H1 (cell line): ENCODE results near the gene MORC4. TPM values are rescaled to one million over a fixed set of nuclear protein-coding genes. Genes with fewer than 3 reads are reported as not detected.

Experiments used
- CTCF ChIA-PET: fragments of 300-600 bp; sonication (Branson Sonifier 250); formaldehyde crosslinking; loops from one replicate; lab custom pipeline; 2021; ENCODE audit not compliant: partially characterized antibody; lab: Charles Lee
- POLR2A ChIA-PET: fragments of 300-600 bp; sonication (Branson Sonifier 250); formaldehyde crosslinking; loops from one replicate; lab custom pipeline; 2021; ENCODE audit warnings: inconsistent platforms; ENCODE audit not compliant: partially characterized antibody; lab: Charles Lee
- DNase-seq, 2 experiments: peaks; one replicate each; pipeline versions ENCODE4 v3.0.0 to v3.0.0-alpha.2; 2010 to 2022; ENCODE audit warnings: low spot score in 2 of 2, low read depth in 1 of 2, mixed read lengths in 1 of 2
- FAIRE-seq: peaks from 2 replicates; lab custom pipeline; 2011; peaks lifted over from hg19 to GRCh38; lab: Jason Lieb, UNC
- H2AFZ ChIP-seq: 2 replicates; pipeline ENCODE4 v1.8.1; 2012; ENCODE audit warnings: low read length, inconsistent platforms
- H2AK5ac ChIP-seq: 2 replicates; pipeline ENCODE4 v1.6.1; 2013; ENCODE audit warnings: low read depth, low read length
- H2BK120ac ChIP-seq: replicated peaks from 2 replicates; pipeline ENCODE3; 2013; ENCODE audit warnings: low read depth, low read length, inconsistent platforms
- H2BK12ac ChIP-seq: 2 replicates; pipeline ENCODE4 v1.6.1; 2013; ENCODE audit warnings: low read depth, low read length
- H2BK15ac ChIP-seq: 2 replicates; pipeline ENCODE4 v1.6.1; 2013; ENCODE audit warnings: low read length
- H2BK20ac ChIP-seq: 2 replicates; pipeline ENCODE4 v1.6.1; 2013; ENCODE audit warnings: low read length
- H2BK5ac ChIP-seq: 2 replicates; pipeline ENCODE4 v1.6.1; 2013; ENCODE audit warnings: low read depth, low read length
- H3K14ac ChIP-seq: 2 replicates; pipeline ENCODE4 v1.6.1; 2013; ENCODE audit warnings: inconsistent platforms; ENCODE audit not compliant: insufficient read length
- H3K18ac ChIP-seq: 2 replicates; pipeline ENCODE4 v1.6.1; 2013; ENCODE audit warnings: low read length; ENCODE audit errors: extremely low read depth
- H3K23ac ChIP-seq: 2 replicates; pipeline ENCODE4 v1.6.1; 2013; ENCODE audit warnings: inconsistent platforms; ENCODE audit not compliant: insufficient read length
- H3K23me2 ChIP-seq: 2 replicates; pipeline ENCODE4 v1.6.1; 2013; ENCODE audit warnings: low read depth, low read length
- H3K27ac ChIP-seq: 2 replicates; pipeline ENCODE4 v1.6.1; 2011; ENCODE audit warnings: low read depth, low read length, inconsistent platforms
- H3K27me3 ChIP-seq, 4 experiments: replicated peaks in 1 of 4; 1 replicate in 1 of 4; 2 replicates in 3 of 4; pipeline versions ENCODE4 v1.6.1 to v1.8.1; 2011 to 2013; ENCODE audit warnings: low read length in 3 of 4, mild to moderate bottlenecking in 3 of 4, inconsistent platforms in 2 of 4, mixed read lengths in 2 of 4, moderate library complexity in 1 of 4; ENCODE audit not compliant: control insufficient read depth in 3 of 4, insufficient read depth in 3 of 4; ENCODE audit errors: extremely low read depth in 1 of 4
- H3K36me3 ChIP-seq, 4 experiments: 2 replicates each; pipeline versions ENCODE4 v1.6.1 to v1.8.1; 2011 to 2013; ENCODE audit warnings: mild to moderate bottlenecking in 4 of 4, low read length in 3 of 4, moderate library complexity in 2 of 4, control low read depth in 1 of 4, inconsistent platforms in 1 of 4; ENCODE audit not compliant: insufficient read depth in 4 of 4, control insufficient read depth in 2 of 4
- H3K4ac ChIP-seq: replicated peaks from 2 replicates; pipeline ENCODE3; 2013; ENCODE audit warnings: low read length, low read depth, mixed read lengths, inconsistent platforms; ENCODE audit not compliant: insufficient read length
- H3K4me1 ChIP-seq, 4 experiments: replicated peaks in 1 of 4; 1 replicate in 1 of 4; 2 replicates in 3 of 4; pipeline versions ENCODE4 v1.6.1 to v1.8.1; 2011 to 2013; ENCODE audit warnings: low read length in 3 of 4, inconsistent platforms in 2 of 4, mixed read lengths in 1 of 4; ENCODE audit not compliant: insufficient read depth in 4 of 4, control insufficient read depth in 3 of 4
- H3K4me2 ChIP-seq, 2 experiments: 2 replicates each; pipeline versions ENCODE4 v1.6.1 to v1.8.1; 2011 to 2013; ENCODE audit warnings: low read depth in 2 of 2, low read length in 2 of 2, control low read depth in 1 of 2, inconsistent platforms in 1 of 2, mild to moderate bottlenecking in 1 of 2; ENCODE audit not compliant: insufficient read depth in 1 of 2
- H3K4me3 ChIP-seq, 4 experiments: fragments of 200-600, 300-600 bp in 1 of 4; sonication (generic), shearing (Covaris generic), sonication (Bioruptor Twin) in 1 of 4; 2 replicates each; pipeline versions ENCODE4 v1.5.1 to v1.8.1; 2011 to 2016; ENCODE audit warnings: low read length in 4 of 4, low read depth in 3 of 4, control low read depth in 2 of 4, inconsistent platforms in 2 of 4, mild to moderate bottlenecking in 2 of 4, mixed read lengths in 1 of 4, moderate library complexity in 1 of 4; ENCODE audit not compliant: insufficient read depth in 2 of 4; ENCODE audit errors: extremely low read depth in 1 of 4
- H3K56ac ChIP-seq: replicated peaks from 2 replicates; pipeline ENCODE3; 2013; ENCODE audit warnings: low read depth, mild to moderate bottlenecking, mixed read lengths, low read length, inconsistent platforms; ENCODE audit not compliant: insufficient read length
- H3K79me1 ChIP-seq: 2 replicates; pipeline ENCODE4 v1.6.1; 2013; ENCODE audit warnings: low read depth, low read length, control low read depth
- H3K79me2 ChIP-seq, 2 experiments: 2 replicates each; pipeline versions ENCODE4 v1.6.1 to v1.8.1; 2012 to 2013; ENCODE audit warnings: low read length in 2 of 2, mild to moderate bottlenecking in 2 of 2, inconsistent platforms in 1 of 2; ENCODE audit not compliant: insufficient read depth in 2 of 2, control insufficient read depth in 1 of 2
- H3K9ac ChIP-seq, 4 experiments: replicated peaks in 1 of 4; 1 replicate in 1 of 4; 2 replicates in 3 of 4; pipeline versions ENCODE4 v1.6.1 to v1.8.1; 2011 to 2013; ENCODE audit warnings: low read depth in 3 of 4, low read length in 3 of 4, control low read depth in 2 of 4, mild to moderate bottlenecking in 2 of 4, moderate library complexity in 2 of 4, inconsistent platforms in 1 of 4; ENCODE audit errors: extremely low read depth in 1 of 4
- H3K9me3 ChIP-seq, 2 experiments: 2 replicates each; pipeline versions ENCODE4 v1.6.1 to v1.8.1; 2012 to 2013; ENCODE audit warnings: mild to moderate bottlenecking in 2 of 2, moderate library complexity in 2 of 2, control low read depth in 1 of 2, inconsistent platforms in 1 of 2, low read depth in 1 of 2, low read length in 1 of 2, mixed read lengths in 1 of 2; ENCODE audit not compliant: insufficient read depth in 2 of 2
- H4K20me1 ChIP-seq, 2 experiments: replicated peaks in 1 of 2; 2 replicates each; pipeline versions ENCODE3 to v1.8.1; 2011 to 2013; ENCODE audit warnings: inconsistent platforms in 2 of 2, low read length in 2 of 2, mild to moderate bottlenecking in 1 of 2; ENCODE audit not compliant: insufficient read depth in 2 of 2, control insufficient read depth in 1 of 2
- H4K5ac ChIP-seq: 2 replicates; pipeline ENCODE4 v1.6.1; 2013; ENCODE audit warnings: low read length, low read depth, mixed read lengths, inconsistent platforms; ENCODE audit not compliant: insufficient read length
- H4K8ac ChIP-seq: 2 replicates; pipeline ENCODE4 v1.8.0; 2013; ENCODE audit warnings: mild to moderate bottlenecking, moderate library complexity, low read length, inconsistent platforms; ENCODE audit not compliant: insufficient read depth; ENCODE audit errors: extremely low read depth
- H4K91ac ChIP-seq: replicated peaks from 2 replicates; pipeline ENCODE3; 2013; ENCODE audit warnings: low read length, mixed read lengths, inconsistent platforms; ENCODE audit not compliant: insufficient read length
- HDAC6 ChIP-seq: IDR thresholded peaks from one replicate; pipeline ENCODE4 v1.7.1; 2012; ENCODE audit warnings: low read depth, mild to moderate bottlenecking, inconsistent platforms, low read length, moderate library complexity
- SIX5 ChIP-seq: IDR thresholded peaks from 2 replicates; pipeline ENCODE4 v1.6.1; 2011; ENCODE audit warnings: mild to moderate bottlenecking, low read depth, low read length
- SP1 ChIP-seq: IDR thresholded peaks from 2 replicates; pipeline ENCODE4 v1.6.1; 2011; ENCODE audit warnings: low read depth, low read length
- WGBS, 2 experiments: shearing (Covaris generic) in 1 of 2; methylation state at CpG; one replicate each; pipeline versions ENCODE4 v1.1.6 to v1.1.7; 2013 to 2015; ENCODE audit warnings: low lambda C conversion rate in 2 of 2, mixed read lengths in 2 of 2, inconsistent platforms in 1 of 2, low coverage in 1 of 2, missing lambda C conversion rate in 1 of 2; ENCODE audit not compliant: insufficient replicate concordance in 2 of 2, insufficient coverage in 1 of 2, insufficient read length in 1 of 2; ENCODE audit errors: extremely low coverage in 1 of 2, missing lambda C conversion rate in 1 of 2; 5-methylcytosine and 5-hydroxymethylcytosine counted together
- polyA plus RNA-seq, 7 experiments: library from polyadenylated mRNA; depleted of rRNA in 3 of 7; stranded (reverse) in 5 of 7; unstranded in 2 of 7; fragments of >200 nt in 5 of 7; fragments of 200-250 nt in 2 of 7; gene quantifications; 1 replicate in 5 of 7; 2 replicates in 1 of 7; 4 replicates in 1 of 7; pipeline versions ENCODE4 v1.2.1 to v1.2.3, GENCODE V29; 2011 to 2013; ENCODE audit warnings: missing spikeins in 2 of 7, mixed read lengths in 2 of 7
- total RNA-seq: library from RNA; stranded (reverse); fragmentation: NEBNext Ultra II Directional; extraction: Animal tissue kit (Norgen Biotek cat#: 25700); gene quantifications from 2 replicates; pipeline ENCODE4 v1.2.1, GENCODE V29; 2021

Gene MORC4
- total and polyA plus RNA-seq, 2 of the 8 experiments (the other 6 are each of a cell fraction or from before 2014, with no cell fraction given), result 1.4 to 2.5 TPM

- no peak overlapping the region for H4K5ac ChIP-seq
- DNase-seq (no peak), FAIRE-seq (no peak)
- H3K27me3 ChIP-seq, result no peaks in the 10 kb centered on the region
- no peak overlapping the region for H3K4me3 ChIP-seq
- no peak overlapping the region for H3K14ac ChIP-seq
- ChIA-PET CTCF (no interaction called here), POLR2A (no interaction called here)
- H2AK5ac ChIP-seq, result no peak overlapping the region
- H4K8ac ChIP-seq, result no peak overlapping the region
- no peak overlapping the region for H2AFZ ChIP-seq
- no peak overlapping the region for H2BK5ac ChIP-seq
- no peak overlapping the region for H2BK12ac ChIP-seq
- no peaks in the 10 kb centered on the region for H4K20me1 ChIP-seq
- no peak overlapping the region for H3K4me2 ChIP-seq
- no peak overlapping the region for H3K23ac ChIP-seq
- no peak overlapping the region for H3K9ac ChIP-seq
- no peak overlapping the region for H2BK15ac ChIP-seq
- WGBS, 2 experiments, result 80% methylated on average over 4 of the region's 4 CpGs; no CpG with 5 or more reads in 1 of the 2 experiments
- no peak overlapping the region for H3K4ac ChIP-seq
- no peak overlapping the region for H4K91ac ChIP-seq
- H3K56ac ChIP-seq, result no peak overlapping the region
- no peaks in the 10 kb centered on the region for H3K79me1 ChIP-seq
- no peaks in the 10 kb centered on the region for H3K4me1 ChIP-seq
- H3K79me2 ChIP-seq, result no peaks in the 10 kb centered on the region
- H3K18ac ChIP-seq, result no peak overlapping the region
- H3K36me3 ChIP-seq, result no peaks in the 10 kb centered on the region; a peak in 1 of 8 replicates
- no peaks in the 10 kb centered on the region for H3K23me2 ChIP-seq
- no peak overlapping the region for H2BK120ac ChIP-seq
- no peaks in the 10 kb centered on the region for H3K9me3 ChIP-seq
- H2BK20ac ChIP-seq, result no peak overlapping the region
- H3K27ac ChIP-seq, result no peak overlapping the region
- no peak for TF ChIP-seq HDAC6
- no peak for TF ChIP-seq SIX5
- no peak for TF ChIP-seq SP1
Observed at GRCh38 chrX:106954041-106954440, 46.0 kb downstream of the MORC4 start.
